ENCODE measurements around the gene LLGL2.

- TF ChIP-seq CTCF (conservative IDR thresholded peaks at IDR 0.05; ENCODE audit: low read depth, low read length) (no peak), EZH2 (IDR thresholded peaks at IDR 0.05; ENCODE audit: borderline replicate concordance, low read depth, low read length, poor library complexity, severe bottlenecking) (no peak)
These were observed 24.0 kb upstream of the LLGL2 start for GRCh38 chr17:75501378-75502071.

All from A673 (cell line).